SK-N-DZ (cell line): Measurements from ENCODE around the gene ZFYVE21.
"Not testable (repeated sequence)": the region's sequence is repeated elsewhere in the genome, so short reads cannot be mapped to it uniquely, and the experiment has no call there.

ENCODE experiments used
- DNase-seq: peaks from one replicate; pipeline ENCODE4 v3.0.0-alpha.2; 2015; ENCODE audit warnings: low spot score
- small RNA-seq, 2 experiments: library from RNA; depleted of rRNA; stranded (forward); fragments of <200 nt; gene quantifications; one replicate each; pipeline ENCODE3, GENCODE V24; 2014

The ZFYVE21 gene

DNA sequence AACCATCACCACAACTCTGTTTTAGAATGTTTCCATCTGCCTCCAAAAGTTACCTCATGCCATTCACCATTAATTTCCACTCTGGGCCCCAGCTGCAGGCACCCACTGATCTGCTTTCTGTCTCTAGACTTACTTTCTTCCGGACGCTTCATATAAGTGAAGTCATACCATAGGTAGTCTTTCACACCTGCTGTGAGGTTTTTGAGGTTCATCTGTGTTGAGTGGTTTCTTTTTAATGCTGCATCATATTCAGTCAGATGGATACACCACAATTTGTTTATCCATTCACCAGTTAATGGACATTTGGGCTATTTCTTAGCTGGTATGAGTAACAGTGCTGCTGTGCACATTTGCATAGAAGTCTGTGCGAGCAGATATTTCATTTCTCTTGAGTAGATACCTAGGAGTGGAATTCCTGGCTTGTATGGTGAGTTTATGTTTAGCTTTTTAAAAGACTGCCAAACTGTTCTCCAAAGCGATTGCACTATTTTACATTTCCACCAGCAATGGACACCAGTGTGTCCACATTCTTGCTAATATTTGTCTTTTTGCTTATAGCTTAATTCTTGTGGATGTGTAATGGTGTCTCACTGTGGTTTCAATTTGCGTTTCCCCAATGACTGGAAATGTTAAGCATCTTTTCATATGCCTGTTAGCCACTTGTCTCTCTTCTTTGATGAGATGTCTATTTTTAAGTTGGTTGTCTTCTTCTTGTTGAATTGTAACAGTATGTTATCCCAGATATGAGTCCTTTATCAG is 48.3 kb downstream of the ZFYVE21 start:
- no peak for DNase-seq

DNA sequence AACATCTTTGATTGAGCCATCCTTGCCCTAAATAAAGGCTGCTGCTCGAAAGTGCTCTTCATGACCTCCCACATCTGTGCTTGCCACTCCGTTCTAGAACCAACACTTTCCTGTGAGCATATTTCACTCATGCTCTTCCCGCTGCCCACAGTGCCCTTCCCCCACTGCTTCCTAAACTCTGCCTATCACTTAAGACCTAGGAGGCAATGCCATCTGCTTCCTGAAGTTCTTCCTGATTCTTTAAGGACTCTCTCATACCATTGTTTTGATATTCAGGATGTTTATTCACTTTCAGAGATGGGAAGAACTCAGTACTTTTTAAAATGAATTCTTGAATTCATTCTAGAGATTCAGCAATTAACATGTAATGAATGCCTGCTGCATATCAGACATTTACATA is 49.9 kb downstream of the ZFYVE21 start:
- no peak for DNase-seq

DNA sequence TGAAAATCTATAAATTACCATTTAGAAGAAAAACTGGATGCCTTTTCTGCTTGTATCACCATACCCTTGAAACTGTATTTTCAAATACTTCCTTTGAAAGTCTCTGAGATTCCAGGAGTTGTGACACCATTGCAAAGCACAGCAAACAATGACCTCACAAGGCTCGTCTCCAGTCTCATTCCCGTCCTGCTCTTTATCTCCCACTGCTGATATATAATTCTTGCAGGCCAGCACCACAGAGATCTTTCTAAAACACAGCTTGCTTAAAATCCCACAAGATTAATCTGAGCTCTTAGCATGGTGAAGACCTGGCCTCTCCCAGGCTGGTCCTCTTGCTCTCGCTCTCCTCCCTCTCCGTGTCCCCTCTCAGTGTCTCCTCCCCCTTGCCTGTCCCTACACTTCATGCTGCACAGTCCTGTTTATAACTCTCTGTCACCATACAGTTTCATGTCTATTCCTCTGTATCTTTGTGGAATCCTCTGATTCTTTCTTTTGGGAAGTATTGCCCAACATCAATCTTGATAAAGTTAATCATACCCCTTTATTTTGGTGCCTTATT is 51.8 kb downstream of the ZFYVE21 start:
- no peak for DNase-seq

DNA sequence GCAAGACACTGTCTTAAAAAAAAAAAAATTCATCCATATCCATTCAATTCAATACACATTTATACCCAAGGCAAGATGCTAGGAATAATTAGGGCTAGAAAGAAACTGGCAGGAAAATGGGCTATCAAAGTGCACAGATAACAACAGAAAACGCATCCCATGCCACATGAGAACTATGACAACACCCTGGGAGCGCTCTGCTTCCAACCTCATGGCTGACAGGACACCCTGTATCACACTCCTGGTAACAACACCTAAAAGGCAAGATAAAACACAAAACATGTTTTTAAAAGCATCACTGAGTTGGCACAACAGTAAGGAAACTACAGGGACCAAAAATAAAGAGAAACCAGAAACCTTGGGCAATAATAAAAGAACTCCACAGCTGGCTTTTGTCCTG is 54.9 kb downstream of the ZFYVE21 start:
- no peak for DNase-seq

DNA sequence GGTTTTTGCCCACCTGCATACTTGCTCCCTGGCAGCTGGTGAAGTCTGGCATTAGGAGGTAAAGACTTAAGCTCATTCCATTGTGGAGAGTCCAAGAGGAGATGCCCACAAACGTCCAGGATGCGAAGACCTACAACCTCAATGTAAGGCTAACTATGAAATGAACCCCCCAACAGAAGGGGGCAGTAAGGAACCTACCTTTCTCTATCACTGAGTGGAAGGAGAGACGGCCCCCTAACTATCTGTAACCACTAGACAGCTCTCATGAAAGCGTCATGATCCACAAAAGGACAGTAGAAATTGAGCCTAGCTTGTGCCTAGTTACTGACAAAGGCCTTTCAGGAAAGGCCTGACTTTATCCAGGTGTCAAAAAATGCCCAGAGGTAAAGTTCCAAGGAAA is 55.3 kb downstream of the ZFYVE21 start:
- no peak for DNase-seq

DNA sequence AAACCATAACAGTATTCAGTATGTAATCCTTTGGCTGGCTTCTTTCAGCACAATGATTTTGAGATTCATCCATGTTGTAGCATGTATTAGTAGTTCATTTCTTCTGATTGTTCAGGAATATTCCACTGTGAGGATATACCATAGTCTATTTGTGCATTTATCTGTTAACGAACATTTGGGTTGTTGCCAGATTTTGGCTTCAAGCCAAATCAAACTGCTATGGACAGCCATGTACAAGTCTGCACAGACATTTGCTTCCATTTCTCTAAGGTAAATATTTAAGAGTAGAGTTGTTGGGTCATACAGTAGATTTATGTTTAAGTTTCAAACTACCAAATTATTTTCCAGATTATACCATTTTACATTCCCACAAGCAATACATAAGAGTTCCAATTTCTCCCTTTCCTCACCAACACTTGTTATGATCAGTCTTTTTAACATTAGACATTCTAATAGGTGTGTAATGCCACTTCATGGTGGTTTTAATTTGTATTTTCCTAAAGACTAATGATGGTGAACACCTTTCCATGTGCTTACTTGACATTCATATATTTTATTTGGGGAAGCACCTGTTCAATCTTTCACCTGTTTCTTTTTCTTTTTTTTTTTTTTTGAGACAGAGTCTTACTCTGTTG is 56.6 kb downstream of the ZFYVE21 start:
- no peak for DNase-seq

DNA sequence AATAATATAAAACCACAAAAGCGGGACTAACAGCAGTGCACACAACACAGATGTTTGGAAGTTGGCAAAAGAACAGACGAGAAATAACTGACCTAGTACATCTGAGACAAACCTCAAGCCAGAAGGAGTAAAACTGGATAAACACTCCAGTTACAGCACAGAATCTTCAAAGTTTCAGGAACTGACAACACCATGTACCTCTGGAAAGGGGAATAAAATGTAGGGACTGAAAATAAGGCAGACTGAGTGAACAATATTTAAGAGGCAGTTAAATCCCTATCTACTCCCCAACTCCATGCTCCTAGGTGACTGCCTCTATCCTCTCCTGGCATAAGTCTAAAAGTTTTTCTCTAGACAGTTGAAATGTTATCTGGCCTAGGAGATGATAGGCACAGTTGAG is 57.9 kb downstream of the ZFYVE21 start:
- DNase-seq: no peak

DNA sequence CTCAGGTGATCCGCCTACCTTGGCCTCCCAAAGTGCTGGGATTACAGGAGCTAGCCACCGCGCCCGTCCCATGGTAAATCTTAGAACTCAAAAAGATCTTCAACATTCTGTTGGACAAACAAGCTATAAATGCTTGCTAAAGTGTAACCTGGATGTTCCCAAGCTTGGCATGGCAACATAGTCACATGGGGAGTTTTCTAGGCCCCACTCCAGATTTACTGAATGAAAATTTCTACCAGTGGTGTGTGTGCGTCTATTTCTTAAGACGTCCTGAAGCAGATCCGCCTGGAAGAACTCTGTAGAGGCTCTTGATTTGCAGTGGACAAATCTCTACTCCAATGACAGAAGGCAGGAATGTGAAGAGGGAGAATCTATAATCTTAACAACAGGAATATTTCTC is 59.9 kb downstream of the ZFYVE21 start:
- DNase-seq: no peak

DNA sequence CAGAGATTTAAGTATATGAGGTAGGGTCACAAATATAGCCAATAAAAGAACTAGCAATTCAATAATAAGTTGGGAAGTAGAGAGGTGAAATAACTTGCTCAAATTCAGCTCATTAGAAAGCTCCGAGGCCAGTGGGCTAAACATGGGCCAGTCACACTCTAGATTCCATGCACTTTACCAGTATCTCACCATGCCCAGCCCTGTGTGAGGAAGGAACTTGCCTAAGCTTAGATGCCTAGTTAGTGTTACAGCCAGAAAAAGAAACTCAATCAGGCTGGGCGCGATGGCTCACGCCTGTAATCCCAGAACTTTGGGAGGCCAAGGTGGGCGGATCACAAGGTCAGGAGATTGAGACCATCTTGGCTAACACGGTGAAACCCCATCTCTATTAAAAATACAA is 60.7 kb downstream of the ZFYVE21 start:
- not testable (repeated sequence) for DNase-seq

DNA sequence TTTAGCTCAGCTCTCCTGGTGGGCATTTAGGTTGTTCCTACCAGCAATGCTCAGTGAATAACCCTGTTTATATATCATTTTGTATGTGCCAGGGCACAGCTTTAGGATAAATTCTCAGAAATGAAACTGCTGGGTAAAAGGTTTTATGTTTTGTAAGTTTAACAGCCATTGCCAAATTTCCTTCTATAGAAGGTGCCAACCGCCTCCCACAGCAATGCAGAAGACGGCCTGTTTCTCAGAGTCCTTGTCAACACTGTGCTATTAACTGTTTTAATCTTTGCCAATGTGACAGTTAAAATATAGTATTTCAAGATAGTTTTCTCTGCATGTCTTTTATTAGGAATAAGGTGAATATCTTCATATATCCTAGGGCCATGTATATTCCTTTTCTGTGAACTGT is 66.8 kb downstream of the ZFYVE21 start:
- DNase-seq: no peak

Small RNA genes within 50 kb of the gene (small RNA-seq; reads per million reads assigned to genes)
- gene RF00019: 0 reads per million in 2 experiments
